Measurements from ENCODE around the gene FURIN. TPM values are rescaled to one million over a fixed set of nuclear protein-coding genes. Genes with fewer than 3 reads are reported as not detected.
A peak's percentile ranks its signal among the peaks of the same experiment; 100 is the strongest.

Gene FURIN
- total and polyA plus RNA-seq, 9 of the 15 experiments (the other 6 are each of a cell fraction or from before 2014, with no cell fraction given), result 0.92 to 99.9 (median 34.8) TPM

GRCh38 chr15:90905306-90906180 lies 37.2 kb downstream of the FURIN start (continued):
- TF ChIP-seq POLR2G (IDR thresholded peaks at IDR 0.05; ENCODE audit: low read depth, low read length), result 0 out of 2 replicates have a peak, but pooled peaks have one; percentile 41

- in situ Hi-C loops (cut with MboI), result no loop called here
These were observed 37.9 kb downstream of the FURIN start for GRCh38 chr15:90906181-90906849.

More at GRCh38 chr15:90906181-90906849, 37.9 kb downstream of the FURIN start:
- intact Hi-C loops (cut with micrococcal nuclease), result no loop called here
- Histone ChIP-seq H2AFZ (ENCODE audit: low read depth, low read length) (no peak overlapping the region), H3K79me2 (ENCODE audit: control insufficient read depth, insufficient read depth, low read length) (peaks cover 52% of the 10 kb centered on the region), H3K9me3 (replicated peaks; ENCODE audit: control insufficient read depth, insufficient read depth, low read depth, low read length) (no peaks in the 10 kb centered on the region), H3K4me3 (no peak overlapping the region), H3K27me3 (ENCODE audit: control insufficient read depth in 2 of 2, insufficient read depth in 2 of 2, low read length in 2 of 2) (no peaks in the 10 kb centered on the region), H3K4me1 (replicated peaks in 1 of 2; ENCODE audit: control insufficient read depth in 2 of 2, insufficient read depth in 2 of 2, low read length in 2 of 2) (peaks cover 14 to 57% of the 10 kb centered on the region in 2 experiments; a peak in 4 of 5 replicates), H3K36me3 (ENCODE audit: control insufficient read depth, insufficient read depth, low read length) (peaks cover 68% of the 10 kb centered on the region), H3K27ac (ENCODE audit: extremely low read depth, low read depth, low read length) (no peak overlapping the region; the same call in 2 of the 3 replicates), H3K4me2 (ENCODE audit: insufficient read depth, low read length) (peak overlapping the region; percentile 15; the same call in 1 of the 2 replicates), H4K20me1 (replicated peaks; ENCODE audit: control insufficient read depth, insufficient read depth, low read length) (no peaks in the 10 kb centered on the region), H3K9ac (ENCODE audit: insufficient read depth in 1 of 2, low read depth in 2 of 2, low read length in 2 of 2) (peak overlapping the region in 1 of 2 experiments; percentile 86; a peak in 2 of 4 replicates), H3K9me1 (ENCODE audit: control insufficient read depth, insufficient read depth, low read length) (peaks cover 4% of the 10 kb centered on the region)
- BruUV-seq (replicated peaks), result no TSS peak
- POLR2A ChIA-PET, result interaction anchor here (0.6 to 7.0 kb wide), 6 partner anchors 9 to 129 kb away, joined by 3 to 70 read pairs (median 6); partner anchors contain the start of genes HDDC3 and UNC45A
- FAIRE-seq, result no peak
- WGBS (ENCODE audit: insufficient coverage, low coverage, missing lambda C conversion rate), result 95% methylated on average over 11 of the region's 11 CpGs
- no peak for DNase-seq (ENCODE audit: extremely low read depth in 1 of 4, low spot score in 3 of 4)
- CTCF ChIA-PET (ENCODE audit: low intra/inter-chr PET ratio), result no interaction called here
- no peak for ATAC-seq
- TF ChIP-seq ZNF583 (CRISPR knock-in tag; IDR thresholded peaks at IDR 0.05) (no peak), POLR2G (IDR thresholded peaks at IDR 0.05; ENCODE audit: low read depth, low read length) (peak; percentile 27; the same call in 1 of the 2 replicates), ZFX (CRISPR knock-in tag; IDR thresholded peaks at IDR 0.05) (peak; percentile 29; the same call in 1 of the 2 replicates), BRCA1 (IDR thresholded peaks at IDR 0.05) (no peak), BRCA1 (CRISPR knock-in tag; IDR thresholded peaks at IDR 0.05) (0 out of 2 replicates have a peak, but pooled peaks have one; percentile 40)

All from K562 (cell line).